Measurements from ENCODE around the gene ENOX1.
A peak's percentile ranks its signal among the peaks of the same experiment; 100 is the strongest.
"Not testable (repeated sequence)": the region's sequence is repeated elsewhere in the genome, so short reads cannot be mapped to it uniquely, and the experiment has no call there.

The ENOX1 gene

DNA sequence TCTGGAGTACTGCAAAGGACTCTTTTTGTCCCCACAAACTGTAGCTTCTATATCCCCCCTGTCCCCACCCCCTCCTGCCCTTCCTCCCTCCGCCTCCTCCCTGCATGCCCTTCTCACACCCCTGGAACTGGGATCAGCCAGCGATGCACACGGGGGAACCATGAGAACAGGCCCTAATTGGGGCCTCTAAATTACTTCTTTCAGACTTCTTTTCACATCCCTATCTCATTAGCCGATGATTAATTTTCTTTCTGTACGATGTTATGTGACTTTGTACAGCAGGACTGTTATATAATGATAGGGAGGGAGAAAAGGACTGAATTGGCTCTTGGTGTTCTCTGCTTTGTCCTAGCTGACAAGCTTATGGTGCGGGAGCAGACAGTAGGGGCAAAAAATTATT is 415.9 kb downstream of the ENOX1 start:
- no peak for DNase-seq

DNA sequence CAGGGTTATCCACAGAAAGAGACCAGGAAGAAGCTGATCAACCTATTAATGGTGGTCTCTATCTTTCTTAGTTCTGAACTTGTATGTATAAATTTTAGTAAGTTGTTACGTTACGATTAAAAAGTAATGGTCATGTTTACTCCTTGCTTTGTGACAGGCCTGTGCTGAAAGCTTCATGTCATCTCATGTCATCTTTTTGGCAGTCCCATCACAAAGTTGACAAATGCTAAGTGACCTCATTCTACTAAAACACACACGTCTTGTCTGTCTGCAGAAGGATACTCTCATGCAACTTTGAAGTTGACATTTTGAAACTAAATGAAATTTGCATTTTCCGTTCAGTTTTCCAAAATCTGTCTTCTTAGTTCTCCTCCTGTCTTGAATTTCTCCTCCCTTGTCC is 417.5 kb downstream of the ENOX1 start:
- no peak for DNase-seq

DNA sequence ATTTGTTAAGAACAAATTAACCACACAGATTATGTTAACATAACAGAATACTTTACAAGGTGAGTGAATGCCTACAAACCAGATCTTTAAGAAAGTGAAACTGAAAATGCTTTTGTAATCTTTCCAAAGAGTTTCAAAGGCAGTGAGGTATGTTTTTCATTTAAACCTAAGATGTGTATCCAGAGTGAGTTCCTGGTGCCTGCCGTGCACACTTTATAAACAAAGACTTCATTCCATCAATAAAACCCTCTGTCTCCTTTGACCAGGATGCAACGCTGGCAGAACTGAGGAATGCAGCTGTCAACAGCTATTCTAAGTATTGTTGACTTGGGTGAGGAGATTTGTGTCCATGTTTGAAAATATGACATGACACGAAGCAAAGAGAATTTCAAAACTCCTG is 418.8 kb downstream of the ENOX1 start:
- peak; percentile 5 for DNase-seq

DNA sequence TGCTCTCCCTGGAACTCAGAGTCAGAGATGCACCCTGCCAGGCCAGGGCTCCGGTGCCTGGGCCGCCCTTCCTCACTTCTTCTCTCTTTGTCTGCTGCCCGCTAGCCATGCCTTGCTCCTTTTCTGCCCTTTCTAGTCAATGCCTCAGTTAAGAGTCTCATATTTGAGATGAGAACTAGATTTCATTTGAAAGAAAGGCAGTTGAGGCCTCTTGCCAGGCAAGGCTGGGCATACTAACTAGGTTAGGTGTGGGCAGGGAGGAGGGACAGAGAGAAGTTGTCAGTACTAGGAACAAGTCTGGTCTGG is 421.8 kb downstream of the ENOX1 start:
- DNase-seq: no peak

DNA sequence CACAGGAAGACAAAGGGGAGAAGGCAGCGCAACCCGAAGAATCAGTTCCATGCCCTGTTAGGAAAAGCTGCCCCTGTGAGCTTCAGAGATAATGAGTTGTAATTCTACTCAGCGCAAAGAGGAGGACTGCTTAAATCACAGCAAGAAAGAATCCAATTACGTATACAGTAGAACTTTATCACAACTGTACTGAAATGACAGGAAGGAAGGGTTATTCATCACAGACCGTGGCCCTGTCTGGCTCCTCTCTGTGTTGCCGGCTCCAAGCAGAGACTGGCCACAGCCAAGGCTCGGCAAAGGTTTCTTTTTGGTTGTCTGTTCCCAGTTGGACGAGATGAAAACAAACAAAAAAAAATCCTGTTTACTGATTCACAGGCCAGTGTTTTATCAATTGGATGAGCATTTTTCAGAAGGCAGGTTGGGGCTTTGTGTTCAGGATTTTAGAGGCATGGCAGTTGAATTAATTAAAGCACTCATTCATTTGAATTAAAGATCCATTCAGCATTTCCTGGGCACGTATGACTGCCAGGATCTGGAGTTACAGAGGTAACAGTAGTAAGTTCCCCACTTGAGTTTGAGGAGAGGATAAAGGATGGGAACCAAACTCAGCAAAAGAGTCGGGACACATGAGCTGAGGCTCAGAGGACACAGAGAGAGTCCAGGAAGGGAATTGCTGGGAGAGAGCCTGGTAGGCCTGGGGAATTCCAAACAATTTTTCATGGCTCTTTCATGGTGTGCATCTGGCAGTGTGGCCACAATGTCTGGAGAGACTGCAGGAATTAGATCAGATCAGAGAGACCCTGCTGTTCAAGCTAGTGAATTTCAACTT is 422.3 kb downstream of the ENOX1 start:
- no peak for DNase-seq

DNA sequence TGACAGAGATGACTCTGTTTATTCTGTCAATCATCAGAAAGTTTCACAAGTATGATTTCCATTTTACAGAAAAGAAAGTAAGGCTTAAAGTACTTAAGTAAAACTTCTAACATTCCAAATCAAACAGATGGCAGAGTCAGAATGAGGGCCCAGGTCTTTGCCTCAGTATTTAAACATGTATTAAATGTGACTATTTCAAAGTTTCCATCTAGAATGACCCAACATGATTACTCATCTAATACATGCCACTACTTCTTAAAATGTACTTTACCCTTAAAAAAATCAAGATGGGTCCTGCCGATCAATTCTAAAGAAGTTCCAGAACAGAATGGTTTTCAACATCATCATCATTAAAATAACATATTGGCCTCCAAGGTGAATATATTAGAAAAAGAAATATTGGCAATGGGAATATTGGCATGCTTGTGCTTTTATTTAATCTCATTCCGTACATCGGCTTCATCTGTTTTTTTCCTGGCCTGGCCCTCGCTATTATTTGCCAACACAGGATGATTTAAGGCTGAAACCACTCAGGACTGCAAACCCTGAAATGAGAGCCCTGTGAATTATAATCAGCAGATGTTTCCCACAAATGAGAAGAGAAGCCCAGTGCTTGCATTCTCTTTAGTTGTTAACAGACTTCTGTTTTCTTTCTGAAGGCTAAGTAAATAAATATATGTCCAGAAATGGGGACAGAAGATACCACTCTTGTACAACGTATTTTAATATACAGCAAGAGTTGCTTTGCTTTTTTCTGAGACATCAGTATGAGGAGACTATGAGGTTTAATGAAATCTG is 423.4 kb downstream of the ENOX1 start:
- DNase-seq: no peak

DNA sequence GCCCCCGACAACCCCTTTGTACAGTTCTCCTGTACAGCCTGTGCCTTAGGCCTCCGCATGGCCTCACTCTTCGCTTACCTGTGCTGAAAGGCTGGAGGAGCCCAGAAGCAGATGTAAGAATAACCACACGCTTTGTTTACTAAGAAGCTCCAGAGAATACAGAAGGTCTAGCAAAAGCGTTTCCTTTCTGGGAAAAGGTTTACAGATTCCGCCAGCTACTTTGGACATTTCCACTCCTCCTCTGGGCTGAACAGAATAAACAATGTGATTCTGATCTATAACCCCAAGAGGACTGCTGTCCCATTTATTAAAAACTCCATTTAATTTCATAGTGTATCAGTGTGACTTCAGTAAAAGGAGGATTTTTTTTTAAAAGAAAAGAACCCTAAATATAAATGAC is 424.2 kb downstream of the ENOX1 start:
- DNase-seq: no peak

DNA sequence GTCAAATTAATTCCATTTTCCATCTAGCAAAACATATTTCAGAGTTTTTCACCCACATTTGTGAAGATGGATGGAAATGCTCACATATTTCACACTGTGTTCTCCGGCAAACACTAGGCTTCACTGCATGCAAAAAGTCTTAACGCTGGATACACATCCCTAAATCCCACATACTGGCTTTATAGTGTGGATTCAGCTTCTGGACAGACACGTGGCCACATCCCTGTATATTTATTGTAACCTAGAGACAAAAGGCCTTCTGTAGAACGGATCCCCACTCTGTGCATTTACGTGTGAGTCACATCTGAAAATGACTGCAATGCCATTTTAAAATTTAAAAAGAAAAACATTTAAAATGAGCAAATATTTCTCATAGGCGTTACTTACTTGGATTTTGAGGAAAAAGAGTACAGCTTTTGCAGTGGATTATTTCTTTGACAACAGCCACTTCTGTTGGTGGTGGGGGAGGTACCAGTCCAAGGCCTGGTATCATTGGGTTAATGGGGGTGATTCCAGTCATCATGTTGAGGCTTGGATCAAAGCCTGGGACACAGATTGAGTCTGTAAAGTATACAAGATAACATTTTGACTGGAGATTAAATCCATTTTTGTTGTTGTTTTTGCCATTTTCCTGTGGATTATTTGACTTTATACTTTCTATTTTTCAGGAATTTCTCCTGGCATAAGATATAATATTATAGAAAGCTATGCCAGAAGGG is 425.7 kb downstream of the ENOX1 start:
- DNase-seq: no peak

DNA sequence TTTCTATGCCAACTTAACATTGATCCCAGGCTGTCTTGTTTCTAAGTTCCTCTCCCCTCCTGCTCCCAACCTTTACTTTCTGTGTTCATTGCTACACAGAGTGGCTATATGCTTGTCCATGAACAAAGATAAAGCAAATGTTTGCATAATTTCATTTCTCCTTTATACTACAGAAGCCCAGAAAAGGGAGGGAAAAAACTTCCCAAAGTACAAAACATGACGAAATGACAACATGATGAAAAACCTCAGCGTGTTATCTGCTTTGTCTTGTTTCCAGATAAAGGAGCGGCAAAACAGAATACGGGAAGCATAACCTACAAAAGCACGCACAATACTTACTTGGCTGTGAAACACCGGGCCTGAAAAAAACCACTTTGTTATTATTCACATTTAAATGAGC is 426.6 kb downstream of the ENOX1 start:
- DNase-seq: no peak

DNA sequence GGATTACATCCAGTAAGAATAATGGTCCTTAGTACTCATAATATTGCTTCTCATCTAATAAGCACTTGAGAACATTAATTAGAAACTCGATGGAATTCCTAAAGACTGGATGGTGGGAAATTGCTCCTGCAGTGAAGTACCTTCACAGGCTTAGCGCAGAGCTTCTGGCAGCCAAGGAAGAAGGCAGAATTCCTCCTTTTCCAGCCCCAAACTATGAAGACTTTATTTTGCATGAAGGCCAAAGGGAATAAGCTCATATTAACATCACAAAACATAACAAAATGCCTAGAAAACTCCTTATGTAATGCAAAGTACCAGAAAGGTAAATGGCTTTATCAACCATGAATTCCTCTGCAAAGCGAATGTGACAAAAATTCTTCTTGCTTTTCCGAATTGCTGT is 427.2 kb downstream of the ENOX1 start:
- DNase-seq: no peak

DNA sequence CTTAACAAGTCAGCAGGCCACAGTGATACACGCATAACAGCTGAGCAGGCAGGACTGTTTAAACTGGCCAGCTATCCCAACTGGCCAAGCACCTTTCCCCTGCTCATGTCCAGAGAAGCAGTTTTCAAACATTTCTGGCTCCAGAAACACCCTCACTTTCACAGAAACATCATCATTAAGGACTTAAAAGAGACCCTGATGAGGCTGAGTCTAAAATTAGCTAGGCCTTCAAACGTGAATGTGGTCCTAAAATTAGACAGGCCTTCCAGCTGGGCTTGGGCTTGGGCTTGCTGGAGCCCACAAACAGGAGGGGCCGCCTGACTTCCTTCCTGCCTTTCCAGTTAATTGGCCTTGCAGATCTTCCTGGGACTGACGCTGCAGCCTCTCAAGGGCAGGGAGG is 429.2 kb downstream of the ENOX1 start:
- DNase-seq: no peak

DNA sequence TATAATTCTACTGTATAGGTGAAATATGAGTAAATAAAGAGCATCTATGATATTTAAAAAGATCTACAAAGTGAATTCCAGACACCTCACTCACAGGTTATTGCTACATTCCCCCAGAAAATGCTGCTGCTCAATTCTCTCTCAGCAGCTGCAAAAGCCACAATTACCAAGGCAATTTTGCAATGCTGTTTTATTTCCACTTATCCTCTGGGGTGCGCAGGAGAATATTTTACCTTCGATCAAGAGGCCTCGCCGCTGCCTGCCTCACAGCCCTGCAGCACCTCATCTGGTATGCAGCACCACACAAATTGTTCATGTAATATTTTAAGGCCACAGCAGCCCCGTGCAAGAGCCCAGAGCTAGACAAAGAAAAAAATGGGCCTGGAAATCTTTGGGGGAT is 430.2 kb downstream of the ENOX1 start:
- DNase-seq: no peak

DNA sequence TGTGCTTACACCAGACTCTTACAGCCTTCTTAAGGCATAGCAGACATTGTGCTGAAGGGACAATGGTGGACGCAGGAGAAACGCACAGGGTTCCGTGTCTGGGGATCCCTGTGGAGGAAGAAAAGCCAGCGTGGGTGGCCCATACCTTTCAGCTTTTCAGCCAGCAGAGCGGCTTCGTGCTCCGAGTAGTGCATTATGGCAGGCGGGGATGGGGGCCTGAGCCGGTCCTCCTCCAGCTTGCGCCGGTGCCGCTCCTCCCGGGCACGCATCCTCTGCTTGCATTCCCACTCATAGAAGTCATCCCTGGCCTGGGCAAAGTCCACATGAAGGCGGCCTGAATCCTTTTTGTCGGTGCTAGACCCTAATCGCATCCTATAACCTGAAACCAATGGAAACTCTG is 431.0 kb downstream of the ENOX1 start:
- no peak for DNase-seq

DNA sequence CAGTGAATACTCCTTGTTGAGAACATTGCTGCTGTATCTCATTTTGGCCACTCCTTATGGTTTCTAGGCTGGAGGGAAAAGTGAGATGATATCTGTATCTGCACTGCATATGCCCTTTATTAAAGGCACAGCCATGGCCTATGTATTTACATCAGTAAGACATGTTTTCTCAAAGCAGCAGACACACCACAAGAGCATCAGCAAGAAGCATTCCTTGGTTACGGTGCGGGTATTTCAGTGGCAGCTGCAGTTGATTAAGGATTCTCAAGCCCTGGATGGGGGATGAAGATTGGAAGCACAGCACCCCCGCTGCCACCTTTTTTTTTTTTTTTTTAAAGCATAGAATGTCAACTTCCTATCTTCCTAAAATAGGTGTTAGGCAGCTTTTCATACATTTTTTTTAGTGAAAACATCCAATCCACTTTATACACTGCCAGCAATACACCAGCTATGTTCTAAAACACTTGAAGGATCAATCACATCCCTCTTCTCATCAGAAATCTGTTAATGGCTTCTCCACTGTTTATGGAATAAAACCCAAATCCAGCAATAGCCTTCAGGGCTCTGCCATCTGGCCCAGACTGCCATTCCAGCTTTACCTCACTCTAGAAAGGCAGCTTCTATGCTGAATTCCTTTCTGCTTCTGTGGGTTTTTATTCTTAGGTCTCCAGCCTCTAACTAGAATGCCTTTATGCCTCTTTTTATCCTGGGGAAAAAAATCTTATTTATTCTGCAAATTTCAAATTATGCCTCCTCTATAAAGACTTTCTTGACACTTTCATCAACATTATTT is 432.4 kb downstream of the ENOX1 start:
- DNase-seq: no peak

DNA sequence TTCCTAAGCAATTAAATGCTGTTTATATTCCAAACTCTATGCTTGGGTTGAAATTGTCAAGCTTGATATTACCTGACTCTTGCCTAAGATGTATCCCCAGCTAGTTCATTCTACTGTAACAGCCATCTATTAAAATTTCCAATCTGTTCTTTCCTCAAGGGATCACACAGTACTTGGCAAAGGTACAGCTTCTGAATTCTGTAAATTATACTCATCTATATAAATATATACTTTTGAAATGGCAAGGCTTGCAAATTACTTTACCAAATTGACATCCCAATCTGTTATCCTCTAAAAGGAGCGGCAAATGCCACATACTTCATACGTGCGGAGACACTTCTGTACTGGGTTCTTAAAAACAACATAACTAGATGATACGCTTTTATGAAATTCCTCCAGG is 433.1 kb downstream of the ENOX1 start:
- no peak for DNase-seq

DNA sequence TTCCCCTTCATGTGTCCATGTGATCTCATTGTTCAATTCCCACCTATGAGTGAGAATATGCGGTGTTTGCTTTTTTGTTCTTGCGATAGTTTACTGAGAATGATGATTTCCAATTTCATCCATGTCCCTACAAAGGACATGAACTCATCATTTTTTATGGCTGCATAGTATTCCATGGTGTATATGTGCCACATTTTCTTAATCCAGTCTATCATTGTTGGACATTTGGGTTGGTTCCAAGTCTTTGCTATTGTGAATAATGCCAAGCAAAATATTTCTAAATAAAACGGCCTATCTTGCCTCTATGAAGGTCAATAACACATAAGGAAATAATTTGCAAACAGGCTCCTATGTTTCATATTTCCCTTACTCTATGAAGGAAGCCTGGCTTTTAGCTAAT is 435.2 kb downstream of the ENOX1 start:
- not testable (repeated sequence) for DNase-seq

DNA sequence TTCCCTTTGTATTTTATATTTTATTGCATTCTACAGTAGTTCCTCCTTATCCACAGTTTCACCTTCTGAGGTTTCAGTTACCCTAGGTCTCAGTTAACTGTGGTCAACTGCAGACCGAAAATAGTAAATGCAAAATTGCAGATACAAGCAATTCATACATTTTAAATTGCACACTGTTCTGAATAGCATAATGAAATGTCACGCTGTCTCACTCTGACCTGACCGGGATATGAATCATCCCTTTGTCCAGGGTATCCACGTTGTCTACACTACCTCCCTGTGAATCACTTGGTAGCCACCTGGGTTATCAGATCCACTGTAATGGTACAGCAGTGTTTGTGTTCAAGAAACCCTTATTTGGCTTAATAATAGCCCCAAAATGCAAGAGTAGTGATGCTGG is 438.4 kb downstream of the ENOX1 start:
- DNase-seq: no peak

DNA sequence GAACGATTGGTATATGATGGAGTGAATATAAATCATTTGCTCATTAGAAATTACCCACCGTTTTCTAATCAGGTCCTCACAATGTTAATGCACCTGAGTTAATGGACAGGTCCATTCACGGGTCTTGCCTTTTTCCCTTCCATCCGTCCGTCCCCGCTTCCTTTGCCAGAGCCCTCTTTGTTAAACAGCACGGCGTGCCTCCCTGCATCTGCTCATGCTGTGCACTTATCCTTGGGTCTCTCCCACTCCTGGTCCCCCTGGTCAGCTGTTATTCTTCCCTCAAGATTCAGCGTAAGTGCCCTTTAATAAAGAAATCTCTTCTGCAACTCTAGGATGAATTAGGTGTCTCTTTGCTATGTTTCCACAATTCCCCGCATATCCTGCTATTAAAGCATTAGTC is 438.9 kb downstream of the ENOX1 start:
- no peak for DNase-seq

DNA sequence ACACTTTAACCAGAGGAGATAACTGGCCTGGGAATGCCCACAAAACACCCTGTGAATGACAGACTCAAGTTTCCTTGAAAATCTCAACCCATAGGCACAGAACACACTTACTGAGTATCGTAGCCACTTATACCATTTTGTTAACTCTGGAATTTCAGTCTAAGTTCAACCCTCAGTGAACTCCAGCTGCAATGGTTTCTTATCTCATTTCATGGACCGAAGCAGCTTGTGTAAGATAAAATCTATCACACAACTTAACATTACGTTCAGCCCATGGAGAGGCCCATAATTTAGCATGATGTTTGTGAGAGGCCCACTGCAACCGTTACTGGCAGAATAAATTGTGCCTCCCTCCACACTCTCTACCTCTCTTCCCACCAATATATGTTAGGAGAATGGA is 440.3 kb downstream of the ENOX1 start:
- no peak for DNase-seq

DNA sequence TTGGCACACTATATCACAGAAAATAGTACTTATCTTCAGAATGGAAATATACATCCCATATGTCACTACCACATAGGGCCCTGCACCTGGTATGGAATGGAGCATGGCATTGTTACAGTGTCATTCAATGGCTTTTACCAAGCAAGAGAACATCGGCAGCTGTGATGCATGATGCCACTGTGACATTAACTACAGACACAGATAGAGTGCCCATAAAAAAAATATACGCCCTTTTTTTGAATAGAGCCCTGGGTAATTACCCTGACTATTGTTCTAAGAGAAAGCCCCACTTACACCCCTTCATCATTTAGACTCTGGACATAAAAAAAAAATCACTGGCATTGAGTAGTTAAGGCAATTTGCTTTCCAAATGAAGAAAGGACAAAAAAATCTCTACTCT is 443.1 kb downstream of the ENOX1 start:
- no peak for DNase-seq

DNA sequence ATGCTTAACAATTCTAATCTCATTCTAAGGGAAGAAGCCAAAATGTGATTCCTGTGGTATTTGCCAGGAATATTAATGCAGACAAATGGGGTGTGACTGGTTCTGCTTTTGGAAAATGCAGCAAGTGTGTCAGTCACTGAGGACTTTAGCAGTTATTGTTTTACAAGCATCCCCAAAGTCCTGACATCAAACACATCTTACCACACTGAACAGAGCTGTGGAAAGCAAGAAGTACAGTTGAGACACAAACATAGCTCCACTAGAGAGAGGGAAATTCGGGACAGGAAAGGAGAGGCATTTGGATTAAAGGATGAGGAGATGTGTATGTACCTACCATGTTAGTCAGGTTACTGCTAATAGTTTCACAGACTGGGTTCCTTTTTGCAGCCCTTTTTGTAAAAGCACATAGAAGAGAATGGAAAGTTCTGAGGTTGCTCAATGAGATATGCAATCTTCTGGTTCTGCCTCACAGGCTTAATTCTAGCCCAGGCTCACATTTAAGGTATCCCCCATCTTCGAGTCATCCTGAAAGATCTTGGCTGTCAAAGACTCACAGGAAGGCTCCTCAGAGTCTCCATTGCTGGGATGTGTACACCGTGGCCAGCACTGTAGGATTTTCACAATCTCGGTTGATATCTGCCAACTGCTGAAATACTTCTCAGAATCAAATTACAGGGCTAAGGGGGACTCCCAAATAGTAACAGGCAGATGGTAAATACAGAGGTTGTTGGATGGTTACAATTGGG is 446.8 kb downstream of the ENOX1 start:
- no peak for DNase-seq

DNA sequence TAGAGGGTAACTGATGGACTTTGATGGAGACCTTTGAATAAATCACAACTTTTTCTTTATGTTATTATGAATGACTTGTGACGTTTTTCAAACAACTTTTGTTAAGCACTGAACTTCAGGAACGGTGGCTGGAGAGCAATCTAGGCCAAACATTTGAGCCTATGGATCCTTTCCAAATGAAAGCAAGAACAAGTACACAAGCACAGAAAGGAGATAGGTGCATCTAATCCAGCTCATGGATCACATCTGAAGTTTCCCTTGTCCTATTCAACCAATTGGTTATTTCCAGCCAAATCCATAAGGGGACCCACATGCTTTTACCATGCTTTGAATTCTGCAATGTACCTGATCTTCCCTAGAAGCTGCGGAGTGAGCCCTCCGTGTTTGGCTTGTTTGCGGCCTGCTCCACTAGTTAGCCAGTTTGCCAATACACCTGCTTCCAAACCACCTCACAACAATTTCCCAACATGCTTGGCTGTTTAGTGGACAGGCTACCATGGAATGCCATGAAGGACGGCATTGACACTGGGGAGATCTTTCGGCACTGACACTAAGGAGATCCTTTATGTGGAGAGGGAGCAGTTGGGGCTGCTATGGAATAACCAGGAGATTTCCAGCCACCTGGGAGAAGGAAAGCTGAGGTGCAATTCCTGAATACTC is 447.5 kb downstream of the ENOX1 start:
- no peak for DNase-seq
